Measurements from ENCODE around the gene SIX3.

The SIX3 gene

GRCh38 chr2:44943031-44943692, 1.7 kb downstream of the SIX3 start:
- Histone ChIP-seq H3K4me3 (ENCODE audit: low read length in 2 of 2) (no peak overlapping the region), H3K4me1 (ENCODE audit: control insufficient read depth in 2 of 2, insufficient read depth in 2 of 2, low read length in 2 of 2) (peaks cover 7 to 13% of the 10 kb centered on the region in 2 donors), H3K9ac (ENCODE audit: low read depth in 1 of 2, low read length in 2 of 2) (no peak overlapping the region), H3K27ac (ENCODE audit: low read depth in 2 of 2, low read length in 2 of 2) (no peak overlapping the region), H3K27me3 (ENCODE audit: control insufficient read depth in 2 of 2, insufficient read depth in 2 of 2, low read length in 2 of 2) (peaks cover 68 to 89% of the 10 kb centered on the region in 2 donors), H3K36me3 (ENCODE audit: control insufficient read depth in 2 of 2, insufficient read depth in 2 of 2, low read length in 2 of 2) (no peaks in the 10 kb centered on the region), H3K9me3 (ENCODE audit: control insufficient read depth in 2 of 2, low read length in 2 of 2) (no peaks in the 10 kb centered on the region)

GRCh38 chr2:44943693-44944101, 2.2 kb downstream of the SIX3 start:
- Histone ChIP-seq H3K9me3 (ENCODE audit: control insufficient read depth in 2 of 2, low read length in 2 of 2) (no peaks in the 10 kb centered on the region), H3K4me3 (ENCODE audit: low read length in 2 of 2) (no peak overlapping the region), H3K27me3 (ENCODE audit: control insufficient read depth in 2 of 2, insufficient read depth in 2 of 2, low read length in 2 of 2) (peaks cover 67 to 89% of the 10 kb centered on the region in 2 donors), H3K36me3 (ENCODE audit: control insufficient read depth in 2 of 2, insufficient read depth in 2 of 2, low read length in 2 of 2) (no peaks in the 10 kb centered on the region), H3K4me1 (ENCODE audit: control insufficient read depth in 2 of 2, insufficient read depth in 2 of 2, low read length in 2 of 2) (peaks cover 3 to 8% of the 10 kb centered on the region in 2 donors), H3K27ac (ENCODE audit: low read depth in 2 of 2, low read length in 2 of 2) (no peak overlapping the region), H3K9ac (ENCODE audit: low read depth in 1 of 2, low read length in 2 of 2) (no peak overlapping the region)

- Histone ChIP-seq H3K9me3 (ENCODE audit: control insufficient read depth in 2 of 2, low read length in 2 of 2) (no peaks in the 10 kb centered on the region), H3K4me3 (ENCODE audit: low read length in 2 of 2) (no peak overlapping the region), H3K27me3 (ENCODE audit: control insufficient read depth in 2 of 2, insufficient read depth in 2 of 2, low read length in 2 of 2) (peaks cover 70 to 91% of the 10 kb centered on the region in 2 donors), H3K9ac (ENCODE audit: low read depth in 1 of 2, low read length in 2 of 2) (no peak overlapping the region), H3K27ac (ENCODE audit: low read depth in 2 of 2, low read length in 2 of 2) (no peak overlapping the region), H3K4me1 (ENCODE audit: control insufficient read depth in 2 of 2, insufficient read depth in 2 of 2, low read length in 2 of 2) (peaks cover 3 to 8% of the 10 kb centered on the region in 2 donors), H3K36me3 (ENCODE audit: control insufficient read depth in 2 of 2, insufficient read depth in 2 of 2, low read length in 2 of 2) (no peaks in the 10 kb centered on the region)
These were observed 2.8 kb downstream of the SIX3 start for GRCh38 chr2:44944102-44944951.

- no peaks in the 10 kb centered on the region for H3K9me3 ChIP-seq (ENCODE audit: control insufficient read depth in 2 of 2, low read length in 2 of 2)
- no peaks in the 10 kb centered on the region for H3K36me3 ChIP-seq (ENCODE audit: control insufficient read depth in 2 of 2, insufficient read depth in 2 of 2, low read length in 2 of 2)
- peaks cover 5 to 8% of the 10 kb centered on the region in 2 donors for H3K4me1 ChIP-seq (ENCODE audit: control insufficient read depth in 2 of 2, insufficient read depth in 2 of 2, low read length in 2 of 2)
- H3K9ac ChIP-seq (ENCODE audit: low read depth in 1 of 2, low read length in 2 of 2): no peak overlapping the region
- H3K27me3 ChIP-seq (ENCODE audit: control insufficient read depth in 2 of 2, insufficient read depth in 2 of 2, low read length in 2 of 2): peaks cover 68 to 91% of the 10 kb centered on the region in 2 donors
- H3K4me3 ChIP-seq (ENCODE audit: low read length in 2 of 2): no peak overlapping the region
- H3K27ac ChIP-seq (ENCODE audit: low read depth in 2 of 2, low read length in 2 of 2): no peak overlapping the region
These were observed 3.6 kb downstream of the SIX3 start for GRCh38 chr2:44944952-44945612.

- H3K27me3 ChIP-seq (ENCODE audit: control insufficient read depth in 2 of 2, insufficient read depth in 2 of 2, low read length in 2 of 2): peaks cover 69 to 91% of the 10 kb centered on the region in 2 donors
- peaks cover 5 to 8% of the 10 kb centered on the region in 2 donors for H3K4me1 ChIP-seq (ENCODE audit: control insufficient read depth in 2 of 2, insufficient read depth in 2 of 2, low read length in 2 of 2)
These were observed 4.3 kb downstream of the SIX3 start for GRCh38 chr2:44945676-44946371.

GRCh38 chr2:44946372-44947027, 5.0 kb downstream of the SIX3 start:
- H3K4me1 ChIP-seq (ENCODE audit: control insufficient read depth in 2 of 2, insufficient read depth in 2 of 2, low read length in 2 of 2): peaks cover 2 to 8% of the 10 kb centered on the region in 2 donors

More at GRCh38 chr2:44945676-44946371, 4.3 kb downstream of the SIX3 start:
- Histone ChIP-seq H3K36me3 (ENCODE audit: control insufficient read depth in 2 of 2, insufficient read depth in 2 of 2, low read length in 2 of 2) (no peaks in the 10 kb centered on the region), H3K4me3 (ENCODE audit: low read length in 2 of 2) (no peak overlapping the region), H3K27ac (ENCODE audit: low read depth in 2 of 2, low read length in 2 of 2) (no peak overlapping the region), H3K9ac (ENCODE audit: low read depth in 1 of 2, low read length in 2 of 2) (no peak overlapping the region), H3K9me3 (ENCODE audit: control insufficient read depth in 2 of 2, low read length in 2 of 2) (no peaks in the 10 kb centered on the region)

GRCh38 chr2:44947028-44947375, 5.5 kb downstream of the SIX3 start:
- no peaks in the 10 kb centered on the region for H3K9me3 ChIP-seq (ENCODE audit: control insufficient read depth in 2 of 2, low read length in 2 of 2)
- H3K4me3 ChIP-seq (ENCODE audit: low read length in 2 of 2): no peak overlapping the region
- H3K27ac ChIP-seq (ENCODE audit: low read depth in 2 of 2, low read length in 2 of 2): no peak overlapping the region
- no peak overlapping the region for H3K9ac ChIP-seq (ENCODE audit: low read depth in 1 of 2, low read length in 2 of 2)
- peaks cover 68 to 93% of the 10 kb centered on the region in 2 donors for H3K27me3 ChIP-seq (ENCODE audit: control insufficient read depth in 2 of 2, insufficient read depth in 2 of 2, low read length in 2 of 2)
- H3K36me3 ChIP-seq (ENCODE audit: control insufficient read depth in 2 of 2, insufficient read depth in 2 of 2, low read length in 2 of 2): no peaks in the 10 kb centered on the region
- H3K4me1 ChIP-seq (ENCODE audit: control insufficient read depth in 2 of 2, insufficient read depth in 2 of 2, low read length in 2 of 2): peaks cover 2 to 4% of the 10 kb centered on the region in 2 donors

More at GRCh38 chr2:44946372-44947027, 5.0 kb downstream of the SIX3 start:
- no peaks in the 10 kb centered on the region for H3K36me3 ChIP-seq (ENCODE audit: control insufficient read depth in 2 of 2, insufficient read depth in 2 of 2, low read length in 2 of 2)
- H3K9ac ChIP-seq (ENCODE audit: low read depth in 1 of 2, low read length in 2 of 2): no peak overlapping the region
- H3K27ac ChIP-seq (ENCODE audit: low read depth in 2 of 2, low read length in 2 of 2): no peak overlapping the region
- H3K4me3 ChIP-seq (ENCODE audit: low read length in 2 of 2): no peak overlapping the region
- H3K27me3 ChIP-seq (ENCODE audit: control insufficient read depth in 2 of 2, insufficient read depth in 2 of 2, low read length in 2 of 2): peaks cover 70 to 92% of the 10 kb centered on the region in 2 donors
- no peaks in the 10 kb centered on the region for H3K9me3 ChIP-seq (ENCODE audit: control insufficient read depth in 2 of 2, low read length in 2 of 2)

- Histone ChIP-seq H3K9me3 (ENCODE audit: control insufficient read depth in 2 of 2, low read length in 2 of 2) (no peaks in the 10 kb centered on the region), H3K36me3 (ENCODE audit: control insufficient read depth in 2 of 2, insufficient read depth in 2 of 2, low read length in 2 of 2) (no peaks in the 10 kb centered on the region), H3K27ac (ENCODE audit: low read depth in 2 of 2, low read length in 2 of 2) (no peak overlapping the region), H3K4me1 (ENCODE audit: control insufficient read depth in 2 of 2, insufficient read depth in 2 of 2, low read length in 2 of 2) (peaks cover 6 to 8% of the 10 kb centered on the region in 2 donors), H3K4me3 (ENCODE audit: low read length in 2 of 2) (no peak overlapping the region), H3K27me3 (ENCODE audit: control insufficient read depth in 2 of 2, insufficient read depth in 2 of 2, low read length in 2 of 2) (peaks cover 70 to 93% of the 10 kb centered on the region in 2 donors), H3K9ac (ENCODE audit: low read depth in 1 of 2, low read length in 2 of 2) (no peak overlapping the region)
These were observed 7.2 kb downstream of the SIX3 start for GRCh38 chr2:44948565-44949328.

Data from mucosa of rectum (tissue), 2 donors.